HepG2 (cell line): ENCODE measurements around the gene DCDC2. TPM values are rescaled to one million over a fixed set of nuclear protein-coding genes. Genes with fewer than 3 reads are reported as not detected.

ENCODE experiments used
- HBP1 ChIP-seq: IDR thresholded peaks from 2 replicates; pipeline ENCODE4 v1.6.1; 2016; ENCODE audit warnings: low read depth, control low read depth
- MED13 ChIP-seq: sonication (generic); formaldehyde crosslinking; IDR thresholded peaks from 2 replicates; pipeline ENCODE4 v1.5.0; 2020; ENCODE audit warnings: missing genetic modification reagents
- RCOR2 ChIP-seq: IDR thresholded peaks from 2 replicates; pipeline ENCODE4 v1.6.1; 2016; ENCODE audit warnings: missing biosample characterization, missing genetic modification reagents
- SAFB2 ChIP-seq: sonication (generic); formaldehyde crosslinking; IDR thresholded peaks from 2 replicates; pipeline ENCODE4 v1.5.1; 2020; ENCODE audit warnings: missing genetic modification reagents, low read depth, mild to moderate bottlenecking, borderline replicate concordance
- ZBTB34 ChIP-seq: sonication (generic); formaldehyde crosslinking; IDR thresholded peaks from 2 replicates; pipeline ENCODE4 v1.8.0; 2022; ENCODE audit warnings: mild to moderate bottlenecking, missing genetic modification reagents
- ZFP36L1 ChIP-seq: sonication (generic); formaldehyde crosslinking; IDR thresholded peaks from 2 replicates; pipeline ENCODE4 v1.8.0; 2022; ENCODE audit warnings: mild to moderate bottlenecking, missing genetic modification reagents, moderate library complexity
- ZFP36L2 ChIP-seq: sonication (generic); formaldehyde crosslinking; IDR thresholded peaks from 2 replicates; pipeline ENCODE4 v1.4.0; 2020; ENCODE audit warnings: missing genetic modification reagents
- ZGPAT ChIP-seq: IDR thresholded peaks from 2 replicates; pipeline ENCODE4 v1.6.1; 2016; ENCODE audit warnings: mild to moderate bottlenecking
- ZNF143 ChIP-seq: sonication (generic); formaldehyde crosslinking; IDR thresholded peaks from 2 replicates; pipeline ENCODE4 v1.4.0; 2020; ENCODE audit warnings: missing genetic modification reagents
- ZNF207 ChIP-seq: fragments of 450-650 bp; IDR thresholded peaks from 2 replicates; pipeline ENCODE4 v1.6.1; 2016; ENCODE audit warnings: antibody characterized with exemption, borderline replicate concordance
- ZNF232 ChIP-seq: sonication (generic); formaldehyde crosslinking; IDR thresholded peaks from 2 replicates; pipeline ENCODE4 v1.4.0; 2020; ENCODE audit warnings: missing genetic modification reagents, borderline replicate concordance
- ZNF317 ChIP-seq: sonication (generic); formaldehyde crosslinking; IDR thresholded peaks from 2 replicates; pipeline ENCODE4 v1.5.0; 2020; ENCODE audit warnings: mild to moderate bottlenecking, missing genetic modification reagents
- ZNF746 ChIP-seq: sonication (generic); formaldehyde crosslinking; IDR thresholded peaks from 2 replicates; pipeline ENCODE4 v1.8.0; 2022; ENCODE audit warnings: mild to moderate bottlenecking, missing genetic modification reagents
- ZNF790 ChIP-seq: sonication (generic); formaldehyde crosslinking; IDR thresholded peaks from 2 replicates; pipeline ENCODE4 v1.8.0; 2022; ENCODE audit warnings: missing genetic modification reagents, mild to moderate bottlenecking, borderline replicate concordance
- ZNF83 ChIP-seq: sonication (generic); formaldehyde crosslinking; IDR thresholded peaks from 2 replicates; pipeline ENCODE4 v1.4.0; 2020; ENCODE audit warnings: missing genetic modification reagents, mild to moderate bottlenecking, borderline replicate concordance
- polyA plus RNA-seq, 8 experiments: library from polyadenylated mRNA; depleted of rRNA in 3 of 8; stranded (reverse) in 7 of 8; unstranded in 1 of 8; fragments of >200 nt; fragmentation: Illumina TruSeq in 4 of 8; extraction: Trizol in 4 of 8; gene quantifications; 2 replicates each; pipeline versions ENCODE4 v1.2.1 to v1.2.3, GENCODE V29; 2011 to 2016; ENCODE audit warnings: low read depth in 4 of 8, missing spikeins in 1 of 8, mixed read lengths in 1 of 8; ENCODE audit not compliant: insufficient read depth in 1 of 8
- total RNA-seq, 5 experiments: library from RNA; depleted of rRNA; stranded (reverse); fragments of >200 nt; fragmentation: Illumina TruSeq; extraction: Trizol; gene quantifications; 2 replicates each; pipeline ENCODE4 v1.2.3, GENCODE V29; 2016; ENCODE audit warnings: low read depth in 1 of 5
- TF ChIP-seq, protein P1 (sequence below): sonication (generic); formaldehyde crosslinking; IDR thresholded peaks from 2 replicates; pipeline ENCODE4 v1.4.0; 2020; ENCODE audit warnings: missing genetic modification reagents, borderline replicate concordance
- TF ChIP-seq, protein P2 (sequence below): sonication (generic); formaldehyde crosslinking; IDR thresholded peaks from 2 replicates; pipeline ENCODE4 v1.5.0; 2020; ENCODE audit warnings: missing genetic modification reagents, mild to moderate bottlenecking, borderline replicate concordance

The DCDC2 gene
- total and polyA plus RNA-seq, 2 of the 13 experiments (the other 11 are each of a cell fraction or from before 2014, with no cell fraction given): 9.0 to 36.2 TPM

DNA sequence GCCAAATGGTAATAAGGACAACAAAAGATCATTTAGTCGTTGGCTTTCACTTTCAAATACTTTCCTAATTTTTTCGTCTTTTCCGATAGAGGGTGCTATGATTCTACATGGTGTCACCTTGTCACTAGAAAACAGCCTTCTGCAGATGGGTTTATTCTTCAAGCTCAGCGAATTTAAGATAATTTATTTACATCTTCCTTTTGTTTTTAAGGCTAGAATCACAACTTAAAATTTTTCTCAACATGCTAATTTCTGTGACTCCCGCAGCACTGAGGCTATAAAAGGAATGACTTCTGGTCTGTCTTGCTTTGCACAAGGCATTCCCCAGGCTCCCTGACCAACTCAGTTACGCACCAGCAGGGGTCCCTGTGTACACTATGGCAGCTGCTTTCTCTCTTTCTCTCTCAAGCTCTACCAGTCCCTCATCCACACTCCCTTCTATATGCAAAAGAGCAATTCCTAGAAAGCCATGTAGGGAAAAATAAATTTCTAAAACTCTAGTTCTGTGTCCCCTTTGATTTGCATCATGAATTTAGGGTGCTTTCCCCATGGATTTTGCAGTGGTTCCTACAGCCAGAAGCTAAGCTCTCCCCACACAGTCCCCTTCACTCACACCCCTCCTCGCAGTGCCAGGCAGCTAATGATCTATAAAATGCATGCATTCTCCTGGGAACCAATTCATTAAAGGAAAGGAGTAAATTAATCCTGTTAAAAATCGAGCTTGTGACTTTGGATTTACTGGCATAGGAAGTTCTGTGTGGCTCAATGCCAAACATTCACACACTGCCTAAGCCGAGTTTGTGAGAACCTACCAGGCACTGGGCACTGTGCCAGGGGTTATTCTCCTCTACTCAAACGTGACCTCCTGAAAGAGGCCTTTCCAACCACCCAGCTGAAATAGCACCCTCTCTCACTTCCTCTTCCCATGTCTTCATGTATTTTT is 74.5 kb downstream of the DCDC2 start (continued):
- no peak for TF ChIP-seq ZNF232
- TF ChIP-seq ZNF317: 0 out of 2 replicates have a peak, but pooled peaks have one; percentile 37
- peak; percentile 77 for TF ChIP-seq ZGPAT
- no peak for TF ChIP-seq ZNF790 (CRISPR knock-in tag)
- no peak for TF ChIP-seq ZNF207
- TF ChIP-seq, protein P1, sequence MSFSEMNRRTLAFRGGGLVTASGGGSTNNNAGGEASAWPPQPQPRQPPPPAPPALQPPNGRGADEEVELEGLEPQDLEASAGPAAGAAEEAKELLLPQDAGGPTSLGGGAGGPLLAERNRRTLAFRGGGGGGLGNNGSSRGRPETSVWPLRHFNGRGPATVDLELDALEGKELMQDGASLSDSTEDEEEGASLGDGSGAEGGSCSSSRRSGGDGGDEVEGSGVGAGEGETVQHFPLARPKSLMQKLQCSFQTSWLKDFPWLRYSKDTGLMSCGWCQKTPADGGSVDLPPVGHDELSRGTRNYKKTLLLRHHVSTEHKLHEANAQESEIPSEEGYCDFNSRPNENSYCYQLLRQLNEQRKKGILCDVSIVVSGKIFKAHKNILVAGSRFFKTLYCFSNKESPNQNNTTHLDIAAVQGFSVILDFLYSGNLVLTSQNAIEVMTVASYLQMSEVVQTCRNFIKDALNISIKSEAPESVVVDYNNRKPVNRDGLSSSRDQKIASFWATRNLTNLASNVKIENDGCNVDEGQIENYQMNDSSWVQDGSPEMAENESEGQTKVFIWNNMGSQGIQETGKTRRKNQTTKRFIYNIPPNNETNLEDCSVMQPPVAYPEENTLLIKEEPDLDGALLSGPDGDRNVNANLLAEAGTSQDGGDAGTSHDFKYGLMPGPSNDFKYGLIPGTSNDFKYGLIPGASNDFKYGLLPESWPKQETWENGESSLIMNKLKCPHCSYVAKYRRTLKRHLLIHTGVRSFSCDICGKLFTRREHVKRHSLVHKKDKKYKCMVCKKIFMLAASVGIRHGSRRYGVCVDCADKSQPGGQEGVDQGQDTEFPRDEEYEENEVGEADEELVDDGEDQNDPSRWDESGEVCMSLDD (CRISPR knock-in tag): no peak
- no peak for TF ChIP-seq SAFB2 (CRISPR knock-in tag)
- TF ChIP-seq ZFP36L2 (CRISPR knock-in tag): no peak
- no peak for TF ChIP-seq ZBTB34 (CRISPR knock-in tag)
- TF ChIP-seq ZNF83 (CRISPR knock-in tag): no peak
- TF ChIP-seq ZFP36L1 (CRISPR knock-in tag): 0 out of 2 replicates have a peak, but pooled peaks have one; percentile 16
- TF ChIP-seq ZNF746 (CRISPR knock-in tag): no peak
- TF ChIP-seq ZNF143: no peak
- 0 out of 2 replicates have a peak, but pooled peaks have one; percentile 50 for TF ChIP-seq HBP1
- no peak for TF ChIP-seq MED13 (CRISPR knock-in tag)
- TF ChIP-seq, protein P2, sequence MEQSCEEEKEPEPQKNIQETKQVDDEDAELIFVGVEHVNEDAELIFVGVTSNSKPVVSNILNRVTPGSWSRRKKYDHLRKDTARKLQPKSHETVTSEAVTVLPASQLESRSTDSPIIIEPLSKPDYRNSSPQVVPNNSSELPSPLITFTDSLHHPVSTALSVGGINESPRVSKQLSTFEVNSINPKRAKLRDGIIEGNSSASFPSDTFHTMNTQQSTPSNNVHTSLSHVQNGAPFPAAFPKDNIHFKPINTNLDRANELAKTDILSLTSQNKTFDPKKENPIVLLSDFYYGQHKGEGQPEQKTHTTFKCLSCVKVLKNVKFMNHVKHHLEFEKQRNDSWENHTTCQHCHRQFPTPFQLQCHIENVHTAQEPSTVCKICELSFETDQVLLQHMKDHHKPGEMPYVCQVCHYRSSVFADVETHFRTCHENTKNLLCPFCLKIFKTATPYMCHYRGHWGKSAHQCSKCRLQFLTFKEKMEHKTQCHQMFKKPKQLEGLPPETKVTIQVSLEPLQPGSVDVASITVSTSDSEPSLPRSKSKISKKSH (CRISPR knock-in tag): no peak
- no peak for TF ChIP-seq RCOR2 (CRISPR knock-in tag)
